Transverse colon (tissue), 4 donors: ENCODE results near the gene SPANXB1. TPM values are rescaled to one million over a fixed set of nuclear protein-coding genes. Genes with fewer than 3 reads are reported as not detected.
"Not testable (repeated sequence)": the region's sequence is repeated elsewhere in the genome, so short reads cannot be mapped to it uniquely, and the experiment has no call there.

Experiments used
- DNase-seq: peaks from one replicate; pipeline ENCODE4 v3.0.0-alpha.2; 2019
- H3K27ac ChIP-seq, 4 donors: fragments of 200-600 bp; sonication (generic); 2 replicates each; pipeline ENCODE4 v1.5.1; 2016 to 2018; ENCODE audit warnings: inconsistent platforms in 4 of 4
- H3K27me3 ChIP-seq: fragments of 200-600 bp; sonication (generic); 2 replicates; pipeline ENCODE4 v1.5.1; 2017; ENCODE audit warnings: inconsistent platforms
- H3K36me3 ChIP-seq, 4 donors: fragments of 200-600 bp; sonication (generic); 2 replicates each; pipeline ENCODE4 v1.5.1; 2017 to 2019; ENCODE audit warnings: inconsistent platforms in 4 of 4
- H3K4me1 ChIP-seq, 4 donors: fragments of 200-600 bp; sonication (generic); 2 replicates each; pipeline ENCODE4 v1.5.1; 2017 to 2020; ENCODE audit warnings: inconsistent platforms in 4 of 4
- H3K4me3 ChIP-seq, 4 donors: fragments of 200-600 bp; sonication (generic); 1 replicate in 1 of 4; 2 replicates in 3 of 4; pipeline versions ENCODE4 v1.5.1 to v1.6.1; 2017 to 2019; ENCODE audit warnings: inconsistent platforms in 4 of 4
- H3K9me3 ChIP-seq, 2 donors: fragments of 200-600 bp; sonication (generic); 2 replicates each; pipeline ENCODE4 v1.5.1; 2017 to 2019; ENCODE audit warnings: inconsistent platforms in 2 of 2
- CTCF ChIP-seq, 5 experiments: fragments of 200-600 bp in 3 of 5; fragments of 450-650 bp in 2 of 5; sonication (generic) in 3 of 5; IDR thresholded peaks; 1 replicate in 2 of 5; 2 replicates in 3 of 5; pipeline ENCODE4 v1.5.1; 2016 to 2017; ENCODE audit warnings: antibody characterized with exemption in 5 of 5, inconsistent platforms in 3 of 5, mild to moderate bottlenecking in 2 of 5, moderate library complexity in 1 of 5
- EP300 ChIP-seq: sonication (generic); formaldehyde crosslinking; IDR thresholded peaks from one replicate; pipeline ENCODE4 v1.6.1; 2017; ENCODE audit warnings: antibody characterized with exemption, low read depth
- POLR2A ChIP-seq: fragments of 450-650 bp; IDR thresholded peaks from one replicate; pipeline ENCODE4 v1.6.1; 2016; ENCODE audit warnings: antibody characterized with exemption, mild to moderate bottlenecking, moderate library complexity
- POLR2AphosphoS5 ChIP-seq, 3 donors: sonication (generic); formaldehyde crosslinking; IDR thresholded peaks; one replicate each; pipeline ENCODE4 v1.6.1; 2016; ENCODE audit warnings: antibody characterized with exemption in 3 of 3
- WGBS, 2 donors: methylation state at CpG; one replicate each; pipeline ENCODE4 v1.1.5; 2018; ENCODE audit warnings: low coverage in 1 of 2; 5-methylcytosine and 5-hydroxymethylcytosine counted together
- in situ Hi-C, 4 donors: fragments of 200-750 bp; cut with MboI; loops; one replicate each; pipeline versions ENCODE4 v1.15.0 to v1.15.1; 2017; ENCODE audit warnings: low sequenced_read_pairs in 3 of 4, low pct_ligation_motif_present in 1 of 4, low pct_unique_long_range_greater_than_20kb in 1 of 4
- intact Hi-C: fragments of 100-400 bp; cut with DNase I; formaldehyde crosslinking; loops from one replicate; pipeline ENCODE4 v1.15.1; 2023; ENCODE audit warnings: low total_unique reads
- total RNA-seq, 4 donors: library from RNA; depleted of rRNA; stranded (reverse); fragments of >200 nt; gene quantifications; one replicate each; pipeline ENCODE4 v1.1.0, GENCODE V29; 2016

SPANXB1 gene
- not detected for total RNA-seq

GRCh38 chrX:141002568-141002967 lies at the start of gene SPANXB1:
TSS of gene SPANXB1 (plus strand) at chrX:141002594. CDS start at chrX:141002694, 100 bp downstream.
- H3K27me3 ChIP-seq, H3K4me3 ChIP-seq, H3K36me3 ChIP-seq, DNase-seq, H3K27ac ChIP-seq, intact Hi-C loops, H3K4me1 ChIP-seq, in situ Hi-C loops, H3K9me3 ChIP-seq: not testable (repeated sequence)
- 75 to 91% methylated on average over 4 to 13 of the region's 13 CpGs for WGBS, 2 donors

- WGBS, 2 donors: 57% methylated on average over 3 of the region's 3 CpGs; no CpG with 5 or more reads in 1 of the 2 donors
- no peaks in the 10 kb centered on the region for H3K4me1 ChIP-seq
- no peaks in the 10 kb centered on the region for H3K9me3 ChIP-seq
- no peak overlapping the region for H3K27ac ChIP-seq
- TF ChIP-seq POLR2A: no peak
- no peak for TF ChIP-seq POLR2AphosphoS5 (IDR thresholded peaks at IDR 0.05)
- TF ChIP-seq EP300: no peak
- TF ChIP-seq CTCF (IDR thresholded peaks at IDR 0.05): no peak
- H3K36me3 ChIP-seq: no peaks in the 10 kb centered on the region
- in situ Hi-C loops: no loop called here
- intact Hi-C loops: no loop called here
- H3K4me3 ChIP-seq: no peak overlapping the region
- DNase-seq: no peak
- no peaks in the 10 kb centered on the region for H3K27me3 ChIP-seq
These were observed 35.4 kb upstream of the SPANXB1 start for GRCh38 chrX:140967036-140967435.

- in situ Hi-C loops: no loop called here
- no peaks in the 10 kb centered on the region for H3K27me3 ChIP-seq
- 67 to 73% methylated on average over 2 to 4 of the region's 4 CpGs for WGBS, 2 donors
These were observed 31.1 kb upstream of the SPANXB1 start for GRCh38 chrX:140971099-140971795.

GRCh38 chrX:140975472-140975871 lies 26.9 kb upstream of the SPANXB1 start:
- WGBS, 2 donors: 75% methylated on average over 3 of the region's 3 CpGs; no CpG with 5 or more reads in 1 of the 2 donors
- Histone ChIP-seq H3K4me1 (no peaks in the 10 kb centered on the region), H3K9me3 (no peaks in the 10 kb centered on the region), H3K27ac (no peak overlapping the region), H3K36me3 (no peaks in the 10 kb centered on the region), H3K4me3 (no peak overlapping the region), H3K27me3 (no peaks in the 10 kb centered on the region)
- in situ Hi-C loops: no loop called here
- DNase-seq: no peak
- TF ChIP-seq POLR2AphosphoS5 (IDR thresholded peaks at IDR 0.05) (no peak), POLR2A (no peak), CTCF (IDR thresholded peaks at IDR 0.05) (no peak), EP300 (no peak)
- intact Hi-C loops: no loop called here

More at GRCh38 chrX:140971099-140971795, 31.1 kb upstream of the SPANXB1 start:
- no peaks in the 10 kb centered on the region for H3K4me1 ChIP-seq
- intact Hi-C loops: no loop called here
- H3K36me3 ChIP-seq: no peaks in the 10 kb centered on the region
- H3K4me3 ChIP-seq: no peak overlapping the region
- no peaks in the 10 kb centered on the region for H3K9me3 ChIP-seq
- TF ChIP-seq POLR2A (no peak), CTCF (IDR thresholded peaks at IDR 0.05) (no peak), POLR2AphosphoS5 (IDR thresholded peaks at IDR 0.05) (no peak), EP300 (no peak)
- no peak overlapping the region for H3K27ac ChIP-seq
- DNase-seq: no peak

GRCh38 chrX:140980271-140980670 lies 22.1 kb upstream of the SPANXB1 start:
- TF ChIP-seq POLR2A: no peak
- DNase-seq: no peak
- in situ Hi-C loops: no loop called here
- no peaks in the 10 kb centered on the region for H3K9me3 ChIP-seq
- H3K27ac ChIP-seq: no peak overlapping the region
- no peaks in the 10 kb centered on the region for H3K4me1 ChIP-seq
- H3K4me3 ChIP-seq: no peak overlapping the region
- WGBS, 2 donors: 89% methylated on average over 3 of the region's 3 CpGs; no CpG with 5 or more reads in 1 of the 2 donors
- intact Hi-C loops: no loop called here
- no peaks in the 10 kb centered on the region for H3K27me3 ChIP-seq
- H3K36me3 ChIP-seq: no peaks in the 10 kb centered on the region
